SH-SY5Y (cell line): Measurements from ENCODE around the gene PLCXD3.

Experiments
- GATA2 ChIP-seq: IDR thresholded peaks from 2 replicates; pipeline ENCODE4 v1.6.1; 2011; ENCODE audit warnings: mild to moderate bottlenecking, low read depth, low read length
- GATA3 ChIP-seq: IDR thresholded peaks from 2 replicates; pipeline ENCODE4 v1.6.1; 2011; ENCODE audit warnings: low read depth, mild to moderate bottlenecking, low read length, moderate library complexity

DNA sequence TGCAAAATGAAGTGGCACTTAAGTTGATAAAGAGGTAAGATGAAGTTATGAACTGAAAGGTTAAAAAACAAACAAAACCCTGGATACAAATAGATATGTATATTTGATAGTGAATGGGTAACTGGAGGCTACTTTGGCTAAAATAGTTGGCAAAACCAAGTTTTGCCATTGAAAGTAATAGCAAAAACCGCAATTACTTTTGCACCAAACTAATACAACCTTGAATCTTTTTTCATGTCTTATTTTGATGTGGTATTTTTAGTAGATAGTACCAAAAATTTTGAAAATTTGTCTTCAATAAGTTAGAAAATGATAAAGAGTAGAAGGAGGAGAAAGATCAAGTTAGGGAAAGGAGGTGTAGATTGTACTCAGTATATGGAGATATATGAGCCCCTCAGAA lies 47.9 kb upstream of the PLCXD3 start:
- no peak for TF ChIP-seq GATA2
- no peak for TF ChIP-seq GATA3
